Caco-2 (cell line): ENCODE results near the gene ADGRF4. TPM values are rescaled to one million over a fixed set of nuclear protein-coding genes. Genes with fewer than 3 reads are reported as not detected.

Experiments
- BruUV-seq: library from RNA; stranded (reverse); fragments of 400-500 nt; replicated peaks from 2 replicates; lab custom pipeline; 2021; lab: Mats Ljungman, UMichigan
- CTCF ChIA-PET: fragments of 300-600 bp; sonication (Branson Sonifier 250); formaldehyde crosslinking; loops from one replicate; lab custom pipeline; 2022; ENCODE audit warnings: antibody characterized with exemption; lab: Charles Lee
- POLR2A ChIA-PET: fragments of 300-600 bp; sonication (Branson Sonifier 250); formaldehyde crosslinking; loops from one replicate; lab custom pipeline; 2022; ENCODE audit warnings: antibody characterized with exemption; lab: Charles Lee
- DNase-seq, 2 experiments: peaks; one replicate each; pipeline versions ENCODE4 v3.0.0 to v3.0.0-alpha.2; 2020 to 2022
- H3K27me3 ChIP-seq: replicated peaks from 2 replicates; pipeline ENCODE4 v1.6.0; 2011; ENCODE audit warnings: low read length; ENCODE audit not compliant: control insufficient read depth, insufficient read depth
- H3K36me3 ChIP-seq: 2 replicates; pipeline ENCODE4 v1.5.1; 2011; ENCODE audit warnings: low read length; ENCODE audit not compliant: control insufficient read depth, insufficient read depth
- H3K4me1 ChIP-seq: fragments of 250-450 bp; sonication (Bioruptor Pico); 2 replicates; pipeline ENCODE4 v1.5.1; 2020; ENCODE audit warnings: mild to moderate bottlenecking
- H3K4me3 ChIP-seq: 2 replicates; pipeline ENCODE4 v1.5.1; 2011; ENCODE audit warnings: low read depth, mild to moderate bottlenecking, control low read depth, low read length
- H3K9me3 ChIP-seq: fragments of 250-450 bp; sonication (Bioruptor Pico); 2 replicates; pipeline ENCODE4 v1.5.1; 2020; ENCODE audit warnings: mild to moderate bottlenecking, moderate library complexity
- H3K27ac Mint-ChIP-seq: one replicate; pipeline ENCODE4 v1.8.0; 2022; ENCODE audit warnings: mixed read lengths; ENCODE audit not compliant: unreplicated experiment
- H3K27me3 Mint-ChIP-seq: one replicate; pipeline ENCODE4 v1.8.0; 2022; ENCODE audit warnings: mixed read lengths; ENCODE audit not compliant: insufficient read depth, unreplicated experiment
- H3K36me3 Mint-ChIP-seq: one replicate; pipeline ENCODE4 v1.8.0; 2022; ENCODE audit warnings: mild to moderate bottlenecking, mixed read lengths; ENCODE audit not compliant: insufficient read depth, unreplicated experiment
- H3K4me1 Mint-ChIP-seq: one replicate; pipeline ENCODE4 v1.8.0; 2022; ENCODE audit warnings: low read depth, mixed read lengths; ENCODE audit not compliant: unreplicated experiment
- H3K4me3 Mint-ChIP-seq: one replicate; pipeline ENCODE4 v1.8.0; 2022; ENCODE audit warnings: mild to moderate bottlenecking, moderate library complexity, mixed read lengths; ENCODE audit not compliant: unreplicated experiment
- H3K9me3 Mint-ChIP-seq: one replicate; pipeline ENCODE4 v1.8.0; 2022; ENCODE audit warnings: mixed read lengths; ENCODE audit not compliant: unreplicated experiment
- intact Hi-C: fragments of 100-400 bp; cut with micrococcal nuclease; formaldehyde crosslinking; loops from one replicate; pipeline ENCODE4 v1.10.0; 2022; ENCODE audit not compliant: unreplicated experiment
- total RNA-seq: library from RNA; stranded (reverse); gene quantifications from 2 replicates; pipeline ENCODE4 v1.2.3, GENCODE V29; 2022
- TF ChIP-seq, protein P1 (sequence below), 2 experiments: fragments of 200-600 bp in 1 of 2; IDR thresholded peaks; 1 replicate in 1 of 2; 2 replicates in 1 of 2; pipeline versions ENCODE4 v1.5.1 to v1.8.0; 2011 to 2022; ENCODE audit warnings: antibody characterized with exemption in 1 of 2, control low read depth in 1 of 2, inconsistent platforms in 1 of 2, low read depth in 1 of 2, low read length in 1 of 2, mild to moderate bottlenecking in 1 of 2, moderate library complexity in 1 of 2; ENCODE audit not compliant: insufficient read depth in 1 of 2, severe bottlenecking in 1 of 2, unreplicated experiment in 1 of 2

ADGRF4 gene
- total RNA-seq, 1 experiment from 2014 or later = 10.6 TPM

DNA sequence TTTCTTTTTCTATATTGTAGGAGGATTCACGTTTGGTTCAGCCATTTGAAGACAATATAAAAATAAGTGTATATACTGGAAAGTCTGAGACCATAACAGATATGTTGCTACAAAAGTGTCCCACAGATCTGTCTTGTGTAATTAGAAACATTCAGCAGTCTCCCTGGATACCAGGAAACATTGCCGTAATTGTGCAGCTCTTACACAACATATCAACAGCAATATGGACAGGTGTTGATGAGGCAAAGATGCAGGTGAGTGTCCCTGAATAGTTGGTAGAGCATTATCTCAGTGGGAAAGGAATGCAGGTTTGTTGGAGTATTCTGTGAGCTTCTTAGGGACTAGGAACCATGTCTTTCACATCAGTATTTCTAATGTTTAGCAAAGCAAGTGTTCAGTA lies 18.3 kb upstream of the ADGRF4 start:
- no peaks in the 10 kb centered on the region; the same call in 1 of the 2 replicates for H3K36me3 ChIP-seq
- no peaks in the 10 kb centered on the region for H3K27me3 ChIP-seq
- TF ChIP-seq, protein P1, sequence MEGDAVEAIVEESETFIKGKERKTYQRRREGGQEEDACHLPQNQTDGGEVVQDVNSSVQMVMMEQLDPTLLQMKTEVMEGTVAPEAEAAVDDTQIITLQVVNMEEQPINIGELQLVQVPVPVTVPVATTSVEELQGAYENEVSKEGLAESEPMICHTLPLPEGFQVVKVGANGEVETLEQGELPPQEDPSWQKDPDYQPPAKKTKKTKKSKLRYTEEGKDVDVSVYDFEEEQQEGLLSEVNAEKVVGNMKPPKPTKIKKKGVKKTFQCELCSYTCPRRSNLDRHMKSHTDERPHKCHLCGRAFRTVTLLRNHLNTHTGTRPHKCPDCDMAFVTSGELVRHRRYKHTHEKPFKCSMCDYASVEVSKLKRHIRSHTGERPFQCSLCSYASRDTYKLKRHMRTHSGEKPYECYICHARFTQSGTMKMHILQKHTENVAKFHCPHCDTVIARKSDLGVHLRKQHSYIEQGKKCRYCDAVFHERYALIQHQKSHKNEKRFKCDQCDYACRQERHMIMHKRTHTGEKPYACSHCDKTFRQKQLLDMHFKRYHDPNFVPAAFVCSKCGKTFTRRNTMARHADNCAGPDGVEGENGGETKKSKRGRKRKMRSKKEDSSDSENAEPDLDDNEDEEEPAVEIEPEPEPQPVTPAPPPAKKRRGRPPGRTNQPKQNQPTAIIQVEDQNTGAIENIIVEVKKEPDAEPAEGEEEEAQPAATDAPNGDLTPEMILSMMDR (IDR thresholded peaks at IDR 0.05; ENCODE audit: insufficient read depth in 1 of 2, low read depth in 1 of 2, low read length in 1 of 2, severe bottlenecking in 1 of 2, unreplicated experiment in 1 of 2) = no peak
- ChIA-PET POLR2A (no interaction called here), CTCF (no interaction called here)
- no peaks in the 10 kb centered on the region for H3K36me3 Mint-ChIP-seq
- peak in 1 of 2 experiments; percentile 23 for DNase-seq
- no peaks in the 10 kb centered on the region for H3K9me3 ChIP-seq
- peaks cover 7% of the 10 kb centered on the region for H3K4me1 Mint-ChIP-seq
- H3K4me3 Mint-ChIP-seq = no peak overlapping the region
- H3K4me1 ChIP-seq = no peaks in the 10 kb centered on the region
- no peaks in the 10 kb centered on the region for H3K9me3 Mint-ChIP-seq
- H3K4me3 ChIP-seq = no peak overlapping the region
- intact Hi-C loops = loop anchor here (1.0 kb wide), 1 partner anchor 11 kb away; no protein-coding TSS in a partner anchor
- no TSS peak for BruUV-seq
- no peaks in the 10 kb centered on the region for H3K27me3 Mint-ChIP-seq
- H3K27ac Mint-ChIP-seq = no peak overlapping the region

DNA sequence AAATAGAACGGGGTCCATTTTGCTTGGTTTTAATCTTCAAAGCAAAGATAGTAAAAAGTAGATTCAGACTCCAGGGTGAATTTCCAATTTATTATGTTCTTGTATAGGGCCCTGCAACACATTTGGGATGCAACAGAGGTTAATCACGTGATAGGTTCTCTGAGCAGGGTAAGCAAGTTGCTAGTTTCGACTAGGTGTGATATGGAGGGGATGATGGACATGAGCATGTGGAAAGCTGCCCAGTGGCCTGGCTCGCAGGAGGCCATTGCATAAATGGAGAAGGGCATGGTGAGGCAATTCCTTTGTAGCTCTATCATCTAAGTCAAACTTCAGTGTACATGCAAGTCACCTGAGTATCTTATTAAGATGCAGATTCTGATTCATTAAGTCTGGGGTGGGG lies 17.7 kb upstream of the ADGRF4 start:
- Mint-ChIP-seq H3K4me3 (no peak overlapping the region), H3K4me1 (peaks cover 7% of the 10 kb centered on the region), H3K27me3 (no peaks in the 10 kb centered on the region), H3K27ac (no peak overlapping the region), H3K9me3 (no peaks in the 10 kb centered on the region), H3K36me3 (no peaks in the 10 kb centered on the region)
- no peak for DNase-seq
- ChIA-PET CTCF (no interaction called here), POLR2A (no interaction called here)
- no peak overlapping the region for H3K4me3 ChIP-seq
- H3K27me3 ChIP-seq = no peaks in the 10 kb centered on the region
- BruUV-seq = no TSS peak
- no peaks in the 10 kb centered on the region for H3K4me1 ChIP-seq
- H3K36me3 ChIP-seq = no peaks in the 10 kb centered on the region; the same call in 1 of the 2 replicates
- intact Hi-C loops = loop anchor here (1.0 kb wide), 1 partner anchor 11 kb away; no protein-coding TSS in a partner anchor
- no peaks in the 10 kb centered on the region for H3K9me3 ChIP-seq
- TF ChIP-seq, protein P1 (IDR thresholded peaks at IDR 0.05; ENCODE audit: insufficient read depth in 1 of 2, low read depth in 1 of 2, low read length in 1 of 2, severe bottlenecking in 1 of 2, unreplicated experiment in 1 of 2) = no peak

DNA sequence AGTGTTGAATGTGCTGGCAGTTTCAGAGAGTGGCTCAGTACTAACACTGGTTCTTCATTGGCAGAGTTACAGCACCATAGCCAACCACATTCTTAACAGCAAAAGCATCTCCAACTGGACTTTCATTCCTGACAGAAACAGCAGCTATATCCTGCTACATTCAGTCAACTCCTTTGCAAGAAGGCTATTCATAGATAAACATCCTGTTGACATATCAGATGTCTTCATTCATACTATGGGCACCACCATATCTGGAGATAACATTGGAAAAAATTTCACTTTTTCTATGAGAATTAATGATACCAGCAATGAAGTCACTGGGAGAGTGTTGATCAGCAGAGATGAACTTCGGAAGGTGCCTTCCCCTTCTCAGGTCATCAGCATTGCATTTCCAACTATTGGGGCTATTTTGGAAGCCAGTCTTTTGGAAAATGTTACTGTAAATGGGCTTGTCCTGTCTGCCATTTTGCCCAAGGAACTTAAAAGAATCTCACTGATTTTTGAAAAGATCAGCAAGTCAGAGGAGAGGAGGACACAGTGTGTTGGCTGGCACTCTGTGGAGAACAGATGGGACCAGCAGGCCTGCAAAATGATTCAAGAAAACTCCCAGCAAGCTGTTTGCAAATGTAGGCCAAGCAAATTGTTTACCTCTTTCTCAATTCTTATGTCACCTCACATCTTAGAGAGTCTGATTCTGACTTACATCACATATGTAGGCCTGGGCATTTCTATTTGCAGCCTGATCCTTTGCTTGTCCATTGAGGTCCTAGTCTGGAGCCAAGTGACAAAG lies 17.0 kb upstream of the ADGRF4 start:
- no peak overlapping the region for H3K4me3 ChIP-seq
- ChIA-PET POLR2A (no interaction called here), CTCF (no interaction called here)
- no peaks in the 10 kb centered on the region for H3K9me3 ChIP-seq
- no peaks in the 10 kb centered on the region for H3K27me3 ChIP-seq
- no peak for DNase-seq
- intact Hi-C loops = no loop called here
- no peaks in the 10 kb centered on the region for H3K27me3 Mint-ChIP-seq
- no peaks in the 10 kb centered on the region; the same call in 1 of the 2 replicates for H3K36me3 ChIP-seq
- no peak overlapping the region for H3K4me3 Mint-ChIP-seq
- no peak overlapping the region for H3K27ac Mint-ChIP-seq
- H3K4me1 Mint-ChIP-seq = peaks cover 7% of the 10 kb centered on the region
- no peaks in the 10 kb centered on the region for H3K9me3 Mint-ChIP-seq
- no peaks in the 10 kb centered on the region for H3K36me3 Mint-ChIP-seq
- no TSS peak for BruUV-seq
- H3K4me1 ChIP-seq = no peaks in the 10 kb centered on the region
- TF ChIP-seq, protein P1 (IDR thresholded peaks at IDR 0.05; ENCODE audit: insufficient read depth in 1 of 2, low read depth in 1 of 2, low read length in 1 of 2, severe bottlenecking in 1 of 2, unreplicated experiment in 1 of 2) = no peak
